Myocyte (in vitro differentiated cells): ENCODE data around the gene PAPPA2. TPM values are rescaled to one million over a fixed set of nuclear protein-coding genes. Genes with fewer than 3 reads are reported as not detected.
"Not testable (repeated sequence)": the region's sequence is repeated elsewhere in the genome, so short reads cannot be mapped to it uniquely, and the experiment has no call there.

Experiments used
- DNase-seq: peaks from one replicate; pipeline ENCODE4 v3.0.0-alpha.2; 2012; ENCODE audit warnings: low read depth
- total RNA-seq: library from RNA; depleted of rRNA; stranded (reverse); fragments of >200 nt; gene quantifications from 2 replicates; pipeline ENCODE4 v1.2.3, GENCODE V29; 2014

Gene PAPPA2
- total RNA-seq, 1 donor from 2014 or later, result 0.75 TPM

- DNase-seq, result no peak
Measured at GRCh38 chr1:176752505-176752904, 289.5 kb downstream of the PAPPA2 start.

- DNase-seq, result no peak
Measured at GRCh38 chr1:176754676-176755075, 291.7 kb downstream of the PAPPA2 start.

- not testable (repeated sequence) for DNase-seq
Measured at GRCh38 chr1:176756817-176757216, 293.8 kb downstream of the PAPPA2 start.

GRCh38 chr1:176765608-176766007 lies 302.6 kb downstream of the PAPPA2 start:
- no peak for DNase-seq

- no peak for DNase-seq
Measured at GRCh38 chr1:176766779-176767178, 303.8 kb downstream of the PAPPA2 start.

GRCh38 chr1:176767714-176768136 lies 304.8 kb downstream of the PAPPA2 start:
- no peak for DNase-seq

GRCh38 chr1:176768532-176768931 lies 305.6 kb downstream of the PAPPA2 start:
- no peak for DNase-seq

GRCh38 chr1:176770066-176770465 lies 307.1 kb downstream of the PAPPA2 start:
- no peak for DNase-seq

- no peak for DNase-seq
Measured at GRCh38 chr1:176773038-176773437, 310.1 kb downstream of the PAPPA2 start.

GRCh38 chr1:176774224-176774623 lies 311.2 kb downstream of the PAPPA2 start:
- no peak for DNase-seq

GRCh38 chr1:176775378-176775777 lies 312.4 kb downstream of the PAPPA2 start:
- DNase-seq, result no peak

GRCh38 chr1:176775996-176776395 lies 313.0 kb downstream of the PAPPA2 start:
- DNase-seq, result no peak

- DNase-seq, result no peak
Measured at GRCh38 chr1:176778056-176778455, 315.1 kb downstream of the PAPPA2 start.

- no peak for DNase-seq
Measured at GRCh38 chr1:176779992-176780328, 317.0 kb downstream of the PAPPA2 start.

- DNase-seq, result no peak
Measured at GRCh38 chr1:176783309-176783708, 320.3 kb downstream of the PAPPA2 start.

GRCh38 chr1:176785056-176785455 lies 322.1 kb downstream of the PAPPA2 start:
- no peak for DNase-seq

GRCh38 chr1:176785791-176786190 lies 322.8 kb downstream of the PAPPA2 start:
- DNase-seq, result no peak

GRCh38 chr1:176786274-176786673 lies 323.3 kb downstream of the PAPPA2 start:
- DNase-seq, result no peak

GRCh38 chr1:176789571-176790090 lies 326.7 kb downstream of the PAPPA2 start:
- DNase-seq, result peak; percentile 1

GRCh38 chr1:176790786-176791185 lies 327.8 kb downstream of the PAPPA2 start:
- DNase-seq, result no peak

GRCh38 chr1:176791906-176792305 lies 328.9 kb downstream of the PAPPA2 start:
- peak; percentile 2 for DNase-seq

- no peak for DNase-seq
Measured at GRCh38 chr1:176794897-176795508, 332.0 kb downstream of the PAPPA2 start.

GRCh38 chr1:176795929-176796328 lies 333.0 kb downstream of the PAPPA2 start:
- no peak for DNase-seq

- DNase-seq, result no peak
Measured at GRCh38 chr1:176796583-176796982, 333.6 kb downstream of the PAPPA2 start.
